ENCODE data around the gene SPRTN. TPM values are rescaled to one million over a fixed set of nuclear protein-coding genes. Genes with fewer than 3 reads are reported as not detected.

Gene SPRTN
- total and polyA plus RNA-seq, 2 of the 8 experiments (the other 6 are each of a cell fraction or from before 2014, with no cell fraction given), result 6.6 to 15.1 TPM

GRCh38 chr1:231329483-231329882 lies 8.6 kb upstream of the SPRTN start (continued):
- TF ChIP-seq JUND (IDR thresholded peaks at IDR 0.05; ENCODE audit: low read length) (no peak), NANOG (IDR thresholded peaks at IDR 0.05; ENCODE audit: insufficient read depth, low read depth, low read length, poor library complexity, severe bottlenecking) (no peak), MAX (IDR thresholded peaks at IDR 0.05) (no peak), CTBP2 (IDR thresholded peaks at IDR 0.05; ENCODE audit: borderline replicate concordance, insufficient read depth, insufficient read length, low read length) (no peak), KDM1A (IDR thresholded peaks at IDR 0.05; ENCODE audit: borderline replicate concordance, low read length) (no peak), CHD1 (IDR thresholded peaks at IDR 0.05; ENCODE audit: low read depth, low read length) (no peak), SP1 (IDR thresholded peaks at IDR 0.05; ENCODE audit: low read depth, low read length) (no peak)
